HG02981 (cell line): ENCODE data around the gene COLEC11.
A peak's percentile ranks its signal among the peaks of the same experiment; 100 is the strongest.

Experiments used
- ATAC-seq: cut with Tn5 transposase; IDR thresholded peaks from one replicate; pipeline ENCODE4 v1.9.1; 2021; ENCODE audit warnings: mild to moderate bottlenecking, moderate library complexity; ENCODE audit not compliant: unreplicated experiment

Gene COLEC11

DNA sequence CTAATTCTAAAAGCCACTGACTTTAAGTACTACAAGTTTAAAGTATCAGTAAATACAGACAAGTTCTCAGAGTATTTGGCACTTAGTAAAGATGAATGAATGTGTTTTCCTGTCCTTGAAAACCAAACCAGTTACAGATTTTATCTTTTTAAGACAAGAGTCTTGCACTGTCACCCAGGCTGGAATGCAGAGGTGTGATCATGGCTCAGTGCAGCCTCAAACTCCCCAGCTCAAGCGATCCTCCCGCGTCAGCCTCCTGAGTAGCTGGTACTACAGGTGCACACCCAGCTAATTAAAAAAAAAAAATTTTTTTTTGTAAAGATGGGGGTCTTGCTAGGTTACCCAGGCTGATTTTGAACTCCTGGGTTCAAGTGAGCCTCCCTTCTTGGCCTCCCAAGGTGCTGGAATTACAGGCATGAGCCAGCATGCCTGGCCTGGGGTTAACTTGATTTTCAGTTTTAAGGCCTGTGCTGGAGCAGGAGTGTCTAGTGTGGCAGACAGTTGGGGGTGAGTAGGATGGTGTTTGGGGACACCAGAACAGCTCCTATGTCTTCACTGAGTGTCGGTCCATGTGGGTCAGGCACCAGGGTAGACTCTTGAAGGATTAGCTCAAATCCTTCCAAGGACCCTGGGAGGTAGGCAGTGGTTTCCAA is 10.2 kb upstream of the COLEC11 start:
- no peak for ATAC-seq

DNA sequence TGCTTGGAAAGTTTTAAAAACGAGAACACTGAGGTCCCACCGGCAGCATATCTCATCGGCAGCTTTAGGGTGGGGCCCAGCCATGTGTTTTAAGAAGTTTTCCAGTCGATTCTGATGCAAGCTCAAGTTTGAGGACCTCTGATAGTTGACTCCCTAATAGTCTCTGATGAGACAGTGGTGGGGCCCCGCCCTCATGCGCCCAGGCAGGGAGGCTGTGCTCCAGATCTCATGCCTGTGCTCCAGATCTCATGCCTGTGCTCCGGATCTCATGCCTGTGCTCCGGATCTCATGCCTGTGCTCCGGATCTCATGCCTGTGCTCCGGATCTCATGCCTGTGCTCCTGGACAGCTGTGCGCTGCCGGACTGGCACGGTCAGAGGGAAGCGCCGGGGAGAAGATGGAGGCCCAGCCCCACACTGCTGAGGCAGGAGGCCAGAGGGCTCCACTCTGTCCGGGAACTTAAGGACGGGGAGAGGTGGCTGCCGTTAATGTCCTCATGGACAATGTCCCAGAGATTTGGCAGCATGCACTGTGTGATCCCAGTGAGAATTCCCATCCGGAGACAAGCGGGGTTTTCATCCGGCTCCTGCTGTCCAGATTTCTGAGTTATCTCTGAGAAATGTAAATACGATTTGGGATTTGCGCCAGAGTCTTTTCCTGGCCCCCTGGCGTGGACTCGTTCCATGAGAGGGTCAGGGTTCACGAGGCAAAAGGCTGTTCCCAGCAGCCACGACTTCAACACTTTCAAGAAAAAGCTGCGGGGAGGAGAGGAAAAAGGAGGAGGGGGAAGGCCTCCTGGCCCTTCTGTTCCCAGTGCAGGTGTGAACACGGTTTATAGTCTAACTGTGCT is 9.4 kb upstream of the COLEC11 start:
- no peak for ATAC-seq

DNA sequence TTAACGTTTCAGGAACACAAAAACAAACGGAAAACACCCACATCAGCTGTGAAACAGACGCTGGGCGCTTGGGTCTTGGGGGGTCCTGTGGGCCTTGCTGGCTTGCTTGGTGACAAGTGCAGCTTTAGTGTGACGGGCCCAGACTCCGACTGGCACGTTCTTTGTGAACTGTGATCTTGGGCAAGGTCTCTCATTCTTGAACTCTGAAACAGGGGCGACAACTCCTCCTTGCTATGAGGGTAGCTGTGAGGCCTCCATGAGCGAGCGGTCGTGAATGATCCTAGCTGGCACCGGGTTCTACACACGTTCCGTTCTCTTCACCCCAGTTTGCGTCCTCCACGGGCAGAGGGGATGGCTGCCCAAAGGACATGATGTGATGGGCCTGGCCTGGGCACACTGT is 8.7 kb upstream of the COLEC11 start:
- no peak for ATAC-seq

DNA sequence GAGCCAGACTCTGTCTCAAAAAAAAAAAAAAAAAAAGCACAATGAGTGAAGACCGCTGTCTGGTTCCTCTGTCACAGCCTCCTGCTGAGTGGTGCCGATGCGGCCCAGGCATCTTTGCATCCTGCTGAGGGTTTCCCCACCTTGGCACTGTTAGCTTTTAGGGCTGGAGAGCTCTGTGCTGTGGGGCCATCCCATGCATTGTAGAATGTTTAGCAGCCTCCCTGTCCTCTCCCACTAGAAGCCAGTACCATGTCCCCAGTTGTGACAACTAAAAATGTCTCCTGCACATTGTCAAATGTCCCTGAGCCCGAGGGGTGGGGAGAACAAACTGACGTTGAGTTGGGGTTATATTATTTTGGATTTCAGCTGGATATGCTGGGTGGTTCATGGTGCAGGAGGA is 7.9 kb upstream of the COLEC11 start:
- ATAC-seq = no peak

DNA sequence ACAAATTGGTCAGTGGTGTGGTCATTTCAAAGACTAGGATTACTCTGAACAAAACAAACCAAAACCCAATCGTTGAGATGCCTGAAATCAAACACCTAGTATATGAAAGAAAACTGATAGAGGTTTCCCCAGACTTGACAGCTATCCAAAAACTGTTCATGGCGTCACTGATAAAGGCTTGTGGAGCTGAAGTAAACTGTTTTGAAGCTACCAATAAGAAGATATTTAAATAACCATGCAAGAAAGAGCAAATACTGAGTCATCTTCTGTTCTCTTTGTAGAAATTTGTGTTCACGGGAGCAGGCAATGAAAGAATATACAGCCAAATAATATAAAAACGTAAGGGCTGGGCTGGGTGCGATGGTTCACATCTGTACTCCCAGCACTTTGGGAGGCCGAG is 7.5 kb upstream of the COLEC11 start:
- no peak for ATAC-seq

DNA sequence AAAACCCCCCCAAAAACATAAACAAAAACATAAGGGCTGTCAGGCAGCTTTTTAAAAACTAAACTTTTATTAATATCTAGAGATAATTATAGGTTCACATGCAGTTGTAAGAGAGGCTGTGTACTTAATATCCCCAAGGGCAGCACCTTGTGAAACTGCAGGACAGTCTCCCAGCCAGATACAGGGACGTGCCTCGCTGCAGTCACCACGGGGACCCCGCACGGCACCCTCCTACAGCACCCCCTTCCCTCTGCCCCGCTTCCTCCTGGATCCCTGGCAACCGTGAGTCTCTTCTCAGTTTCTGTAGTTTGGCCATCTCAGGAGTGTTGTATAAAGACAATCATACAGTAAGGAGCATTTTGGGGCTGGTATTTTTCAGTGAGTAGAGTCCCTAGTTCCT is 6.8 kb upstream of the COLEC11 start:
- no peak for ATAC-seq

DNA sequence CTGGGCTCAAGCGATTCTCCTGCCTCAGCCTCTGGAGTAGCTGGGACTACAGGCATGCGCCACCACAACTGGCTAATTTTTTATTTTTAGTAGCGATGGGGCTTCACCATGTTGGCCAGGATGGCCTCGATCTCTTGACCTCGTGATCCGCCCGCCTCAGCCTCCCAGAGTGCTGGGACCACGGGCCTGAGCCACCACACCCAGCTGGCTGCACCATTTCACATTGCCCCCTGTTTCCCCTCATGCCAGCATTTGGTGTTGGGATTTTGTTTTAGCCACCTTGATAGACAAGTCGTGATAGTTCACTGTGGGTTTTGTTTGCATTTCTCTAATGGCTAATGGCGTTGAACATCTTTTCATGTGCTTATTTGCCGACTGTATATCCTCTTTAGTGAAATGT is 5.8 kb upstream of the COLEC11 start:
- ATAC-seq = no peak

DNA sequence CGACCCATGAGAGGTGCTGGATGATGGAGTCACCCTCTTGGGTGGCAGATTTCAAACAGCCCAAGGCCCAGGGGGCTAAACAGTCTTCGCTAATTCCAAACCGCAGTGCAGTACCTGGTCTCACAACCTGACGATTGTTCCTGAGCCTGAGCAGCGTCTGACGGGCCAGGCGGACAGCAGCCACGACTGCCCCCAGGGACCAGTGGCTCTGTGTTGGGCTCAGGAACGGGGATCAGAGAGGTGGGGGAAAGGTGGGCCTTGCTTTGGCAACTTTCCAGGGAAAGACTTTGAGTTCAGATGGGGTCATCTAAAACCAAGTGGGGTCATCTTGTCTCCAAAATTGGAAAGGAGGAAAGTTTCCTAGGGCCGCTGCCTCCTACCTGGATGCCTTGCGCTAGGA is 492 bp downstream of the COLEC11 start:
- ATAC-seq = no peak

DNA sequence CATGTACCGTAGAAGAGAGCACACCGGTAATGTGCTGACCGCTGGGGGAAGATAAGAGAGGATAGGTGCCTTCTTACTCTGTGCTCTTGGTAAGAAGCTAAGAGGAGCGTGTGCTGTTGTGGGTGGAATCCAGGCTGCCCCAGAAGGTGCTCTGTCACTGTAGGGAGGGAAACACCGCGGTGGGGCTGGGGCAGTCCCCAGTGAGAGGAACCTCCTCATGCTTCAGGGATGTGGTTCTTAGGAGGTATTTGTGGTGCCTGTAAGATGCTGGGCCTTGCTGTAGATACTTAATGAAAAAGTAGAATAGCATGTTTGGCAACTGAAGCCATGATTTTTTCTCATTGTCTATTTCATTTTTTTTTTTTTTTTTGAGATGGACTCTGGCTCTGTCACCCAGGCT is 1.1 kb downstream of the COLEC11 start:
- peak; percentile 92 for ATAC-seq

DNA sequence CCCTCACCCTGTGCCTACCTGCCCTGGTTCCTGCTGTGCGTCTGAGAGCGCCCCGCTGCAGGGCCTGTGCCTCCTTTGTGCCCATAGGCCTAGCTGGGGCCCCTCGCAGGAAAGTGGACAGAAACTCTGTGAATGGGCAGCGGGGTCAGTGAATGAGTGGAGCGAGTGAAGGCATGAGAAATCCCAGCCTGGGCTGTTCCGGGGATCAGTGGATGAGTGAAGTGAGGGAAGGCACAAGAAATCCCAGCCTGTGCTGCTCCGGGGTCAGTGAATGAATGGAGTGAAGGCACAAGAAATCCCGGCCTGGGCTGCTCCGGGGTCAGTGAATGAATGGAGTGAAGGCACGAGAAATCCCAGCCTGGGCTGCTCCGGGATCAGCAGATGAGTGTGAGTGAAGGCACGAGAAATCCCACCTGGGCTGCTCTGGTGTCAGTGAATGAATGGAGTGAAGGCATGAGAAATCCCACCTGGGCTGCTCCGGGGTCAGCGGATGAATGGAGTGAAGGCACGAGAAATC is 2.0 kb downstream of the COLEC11 start:
- no peak for ATAC-seq

DNA sequence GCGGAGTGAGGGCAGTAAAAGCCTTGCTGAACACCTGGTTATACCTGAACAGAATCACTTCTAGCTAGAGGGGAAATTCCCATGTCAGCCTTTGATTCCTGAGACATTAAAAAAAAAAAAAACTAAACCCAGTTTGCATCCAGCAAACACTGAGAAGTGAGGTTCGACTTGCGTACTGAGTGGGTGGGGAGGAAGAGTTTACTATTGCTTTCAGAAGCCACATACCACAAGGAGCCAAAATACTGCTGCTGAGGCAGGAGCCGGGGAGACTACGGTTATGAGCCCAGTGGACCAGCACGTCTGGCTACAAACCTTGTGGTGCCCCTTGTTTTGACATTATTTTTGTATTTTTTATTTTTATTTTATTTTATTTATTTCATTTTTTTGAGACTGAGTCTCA is 2.7 kb downstream of the COLEC11 start:
- ATAC-seq = no peak

DNA sequence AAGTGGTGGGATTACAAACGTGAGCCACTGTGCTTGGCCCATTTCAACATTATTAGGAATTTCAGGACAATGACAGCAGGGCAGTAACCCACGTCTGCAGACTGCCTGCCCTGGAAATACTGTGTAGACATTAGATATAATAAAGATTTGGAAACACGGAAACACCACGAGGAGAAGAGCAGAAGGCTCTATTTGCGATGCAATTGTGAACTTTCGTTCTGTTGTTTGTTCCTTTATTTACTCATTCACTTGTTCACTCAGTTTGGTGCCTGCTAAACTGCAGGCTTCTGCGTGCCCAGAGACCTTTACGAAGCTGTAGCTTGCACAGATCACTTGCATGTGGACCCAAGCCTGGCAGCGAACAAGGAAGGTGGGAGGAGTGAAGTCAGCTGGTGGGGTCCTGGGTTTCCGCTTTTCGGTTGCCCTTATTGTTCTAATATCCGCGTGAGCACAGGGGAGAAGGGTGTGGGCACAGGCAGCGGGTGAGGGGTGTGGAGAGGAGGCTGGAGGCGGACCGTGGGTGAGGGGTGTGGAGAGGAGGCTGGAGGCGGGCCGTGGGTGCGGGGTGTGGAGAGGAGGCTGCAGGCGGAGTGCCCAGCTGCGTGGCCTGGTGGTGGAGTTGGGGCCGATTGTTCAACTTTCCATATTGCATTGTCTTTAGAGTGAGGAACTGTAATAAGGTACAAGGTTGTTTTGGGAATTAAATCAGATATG is 3.4 kb downstream of the COLEC11 start:
- ATAC-seq = no peak

DNA sequence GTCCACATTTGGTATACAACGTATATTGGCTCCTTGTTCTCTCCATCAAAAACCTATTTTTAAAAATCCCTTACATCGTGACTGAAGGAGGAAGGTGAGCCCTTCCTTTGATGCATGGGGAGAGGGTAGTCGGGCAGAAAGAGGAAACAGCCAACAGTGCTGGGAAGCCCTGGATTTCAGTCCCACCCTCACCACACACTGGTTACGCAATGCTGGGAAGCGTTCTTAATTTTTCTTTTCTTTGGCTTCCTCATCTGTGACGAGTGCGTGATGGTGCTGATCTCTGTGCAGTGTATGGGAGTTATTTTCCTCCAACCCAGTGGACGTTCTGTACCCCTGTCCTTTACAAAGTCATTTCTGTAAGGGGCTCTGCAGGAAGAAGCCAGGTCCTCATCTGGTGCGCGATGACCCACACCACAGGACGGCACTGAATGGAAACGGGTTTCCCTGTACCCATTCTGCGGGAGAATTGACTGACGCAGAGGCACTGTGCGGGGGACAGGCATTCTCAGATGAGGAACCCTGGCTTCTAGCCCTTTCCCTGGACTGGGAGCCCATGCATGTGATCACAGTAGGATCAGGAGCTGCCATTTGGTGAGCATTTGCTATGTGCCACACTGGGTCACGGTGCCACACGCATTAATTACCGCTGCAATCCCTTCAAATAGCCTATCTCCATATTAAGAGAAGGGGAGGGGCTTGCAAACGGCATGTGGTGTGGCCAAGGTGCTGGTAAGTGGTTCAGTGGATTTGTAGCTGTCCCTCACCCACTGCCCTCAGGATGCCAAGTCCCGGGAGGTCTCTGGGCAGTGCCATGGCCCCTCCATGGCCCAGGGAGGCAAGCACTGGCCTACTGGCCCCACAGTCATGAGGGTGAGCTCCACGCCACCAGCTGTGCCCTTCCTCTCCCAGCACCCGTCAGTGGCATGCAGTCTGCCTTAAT is 4.3 kb downstream of the COLEC11 start:
- ATAC-seq = no peak

DNA sequence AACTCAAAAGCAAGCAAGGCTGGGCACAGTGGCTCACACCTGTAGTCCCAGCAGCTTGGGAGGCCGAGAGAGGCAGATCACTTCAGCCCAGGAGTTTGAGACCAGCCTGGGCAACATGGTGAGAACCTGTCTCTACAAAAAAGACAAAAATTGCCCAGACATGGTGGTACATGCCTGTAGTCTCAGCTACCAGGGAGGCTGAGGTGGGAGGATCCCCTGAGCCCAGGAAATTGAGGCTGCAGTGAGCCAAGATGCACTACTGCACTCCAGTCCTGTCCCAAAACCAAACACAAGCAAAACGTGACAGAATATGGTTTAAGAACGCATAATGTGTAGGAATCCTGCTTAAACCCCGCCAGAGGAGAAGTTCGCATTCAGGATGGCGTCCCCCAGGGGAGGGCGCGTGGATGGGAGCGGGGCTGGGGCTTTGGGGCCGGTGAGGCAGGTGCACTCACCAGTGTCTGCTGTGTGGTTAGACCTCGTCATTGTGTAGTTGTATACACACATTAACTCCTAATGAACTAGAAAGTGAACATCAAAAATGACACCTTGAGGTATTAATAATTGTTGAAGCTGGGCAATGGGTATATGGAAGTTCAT is 5.4 kb downstream of the COLEC11 start:
- ATAC-seq = no peak

DNA sequence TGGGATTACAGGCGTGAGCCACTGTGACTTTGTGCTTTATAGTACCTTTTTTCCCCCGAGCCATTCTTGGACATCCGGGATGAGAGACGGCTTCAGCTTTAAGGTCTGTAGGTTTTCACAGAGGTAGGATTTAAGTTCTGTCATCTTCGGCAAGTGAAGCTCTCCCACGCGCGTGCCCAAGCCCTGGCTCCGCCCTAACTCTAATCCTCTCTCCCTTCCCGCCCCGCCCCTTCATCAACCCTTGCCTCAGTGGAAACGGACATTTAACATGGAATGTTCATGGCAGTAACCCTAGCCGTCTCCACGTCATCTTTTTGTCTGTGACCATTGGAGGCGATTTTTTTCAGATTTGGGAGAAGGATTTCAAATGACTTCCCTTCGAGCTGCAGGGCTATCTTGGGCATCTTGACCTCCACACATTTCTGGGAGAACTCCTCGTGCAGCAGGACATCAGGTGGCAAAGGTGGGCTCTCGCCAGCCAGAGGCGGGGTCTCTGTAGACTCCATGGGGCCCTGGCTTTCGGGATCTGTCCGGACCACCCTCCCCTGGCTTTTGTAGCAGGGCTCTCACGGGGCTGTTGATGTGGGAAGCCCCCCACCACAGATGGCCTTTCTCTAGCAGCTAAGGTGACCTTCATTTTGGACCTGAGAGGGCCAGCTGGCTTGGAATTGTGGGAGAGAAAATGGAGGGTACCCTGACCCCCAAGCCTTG is 6.8 kb downstream of the COLEC11 start:
- no peak for ATAC-seq

DNA sequence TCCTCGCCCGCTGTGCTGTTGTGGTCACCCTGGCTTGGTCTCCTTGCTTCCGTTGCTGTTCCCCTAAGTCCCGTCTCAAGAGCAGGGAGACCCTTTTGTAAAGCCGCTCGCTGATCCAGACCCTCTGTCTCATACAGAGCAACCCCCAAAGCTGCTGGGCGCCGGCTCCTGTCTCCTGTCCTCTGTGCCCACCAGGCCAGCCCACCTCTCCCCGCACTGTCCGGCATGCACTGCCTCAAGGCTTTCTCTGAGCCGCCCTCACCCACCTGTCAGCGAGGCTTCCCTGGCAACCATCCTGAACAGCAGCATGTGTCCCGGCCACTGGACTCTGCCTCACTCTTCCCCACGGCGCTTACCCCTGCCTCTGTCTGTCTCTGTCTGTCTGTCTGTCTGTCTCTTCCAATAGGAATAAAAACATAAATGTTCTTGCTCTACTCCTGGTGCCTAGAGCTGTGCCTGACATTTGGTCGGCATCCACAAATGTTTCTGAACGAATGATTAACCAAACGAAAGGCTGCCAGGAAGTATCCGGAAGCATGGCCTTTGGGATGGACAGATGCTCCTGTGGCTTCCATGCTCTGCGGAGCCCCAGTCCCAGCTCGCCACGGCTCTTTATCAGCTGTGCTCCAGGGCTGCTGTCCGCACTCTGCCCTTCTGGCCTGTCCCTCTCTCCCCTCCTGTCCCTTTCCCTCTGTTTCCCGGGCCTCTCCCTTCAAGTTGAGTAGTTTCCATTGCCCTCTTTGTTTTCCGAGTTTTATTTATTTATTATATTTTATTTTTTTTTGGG is 7.8 kb downstream of the COLEC11 start:
- no peak for ATAC-seq

DNA sequence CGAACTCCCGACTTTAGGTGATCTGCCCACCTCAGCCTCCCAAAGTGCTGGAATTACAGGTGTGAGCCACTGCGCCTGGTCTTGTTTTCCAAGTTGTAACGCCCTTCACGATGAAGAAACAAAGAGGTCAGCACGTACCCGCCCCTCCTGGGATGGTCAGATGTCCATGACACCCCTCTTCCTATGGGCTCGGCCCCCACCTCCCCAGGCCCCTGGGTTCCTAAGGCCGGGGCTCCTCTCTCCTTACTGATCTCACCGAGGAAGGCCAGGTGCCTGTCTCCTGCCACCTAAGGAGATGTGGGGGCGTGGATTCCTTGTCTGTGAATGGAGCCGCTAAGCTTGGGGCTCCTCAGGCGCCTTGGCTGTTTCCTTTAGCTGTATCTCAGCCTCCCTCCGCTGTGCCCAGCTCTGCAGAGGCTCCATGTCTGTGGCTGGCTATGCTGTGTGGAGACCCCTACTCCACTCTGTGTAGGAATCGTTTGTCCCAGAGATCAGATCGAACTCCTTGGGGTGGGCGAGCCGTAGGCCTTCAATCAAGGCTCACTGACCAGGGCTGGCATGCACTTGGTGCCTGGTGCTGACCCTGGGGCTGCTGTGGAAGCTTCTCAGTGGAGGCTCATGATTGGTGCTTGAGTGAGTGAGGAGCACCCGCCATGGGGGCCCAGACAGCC is 8.8 kb downstream of the COLEC11 start:
- ATAC-seq = no peak

DNA sequence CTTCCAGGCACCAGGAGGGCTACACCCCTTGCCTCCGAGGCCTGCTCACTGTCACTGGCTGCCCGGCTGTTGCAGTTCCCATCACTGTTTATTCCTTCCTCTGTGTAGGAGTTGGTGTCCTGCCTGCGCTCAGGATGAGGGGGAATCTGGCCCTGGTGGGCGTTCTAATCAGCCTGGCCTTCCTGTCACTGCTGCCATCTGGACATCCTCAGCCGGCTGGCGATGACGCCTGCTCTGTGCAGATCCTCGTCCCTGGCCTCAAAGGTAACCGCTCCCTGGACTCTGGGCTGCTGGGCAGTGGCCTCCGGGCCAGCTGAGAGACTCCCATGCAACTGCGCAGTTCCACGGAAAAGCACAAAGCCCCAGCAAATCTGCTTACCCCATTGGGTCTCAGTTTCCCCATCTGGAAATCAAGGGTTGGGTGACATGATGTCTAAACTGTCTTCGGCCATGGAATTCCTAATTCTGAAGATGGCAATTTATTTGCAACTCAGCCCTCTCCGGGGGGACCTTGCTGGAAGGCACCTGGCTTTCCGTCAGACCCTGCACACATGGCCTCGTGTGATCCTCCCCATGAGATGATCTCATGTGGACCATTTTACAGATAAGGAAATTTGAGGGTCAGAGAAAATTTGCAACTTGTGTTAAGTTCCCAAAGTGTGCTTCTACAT is 9.4 kb downstream of the COLEC11 start:
- no peak for ATAC-seq
